Fibroblast of villous mesenchyme (primary cell): ENCODE data around the gene PDE1A. TPM values are rescaled to one million over a fixed set of nuclear protein-coding genes. Genes with fewer than 3 reads are reported as not detected.

Experiments used
- DNase-seq: peaks from one replicate; pipeline ENCODE4 v3.0.0-alpha.2; 2010; ENCODE audit warnings: low read depth
- H3K4me3 ChIP-seq: 2 replicates; pipeline ENCODE4 v1.5.1; 2011; ENCODE audit warnings: low read depth, mild to moderate bottlenecking, low read length
- total RNA-seq: library from RNA; depleted of rRNA; stranded (reverse); fragments of >200 nt; gene quantifications from 2 replicates; pipeline ENCODE4 v1.2.3, GENCODE V29; 2012
- TF ChIP-seq, protein P1 (sequence below): IDR thresholded peaks from 2 replicates; pipeline ENCODE4 v1.5.1; 2012; ENCODE audit warnings: low read depth, mild to moderate bottlenecking, low read length; ENCODE audit not compliant: insufficient read depth

PDE1A gene
- total RNA-seq, 1 donor, result 1.7 TPM

DNA sequence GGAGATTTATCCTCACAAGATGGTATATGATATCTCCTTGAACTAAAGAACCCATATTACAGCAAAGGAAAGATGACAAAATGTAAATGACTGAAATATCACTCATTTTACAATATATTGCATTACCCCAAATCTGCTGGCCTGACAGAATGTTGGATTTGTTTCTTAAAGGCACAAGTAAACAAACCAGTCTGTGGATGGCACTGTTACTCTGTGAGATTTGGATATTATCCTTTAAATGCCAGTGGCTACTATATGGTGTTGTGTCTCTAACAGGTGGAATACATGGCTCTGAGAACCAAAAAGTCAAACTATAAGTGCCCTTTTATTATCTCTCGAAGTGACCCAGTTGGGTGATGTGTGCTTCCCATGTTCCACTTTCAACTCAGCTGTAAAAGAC, 125.7 kb downstream of the PDE1A start:
- no peak overlapping the region for H3K4me3 ChIP-seq
- TF ChIP-seq, protein P1, sequence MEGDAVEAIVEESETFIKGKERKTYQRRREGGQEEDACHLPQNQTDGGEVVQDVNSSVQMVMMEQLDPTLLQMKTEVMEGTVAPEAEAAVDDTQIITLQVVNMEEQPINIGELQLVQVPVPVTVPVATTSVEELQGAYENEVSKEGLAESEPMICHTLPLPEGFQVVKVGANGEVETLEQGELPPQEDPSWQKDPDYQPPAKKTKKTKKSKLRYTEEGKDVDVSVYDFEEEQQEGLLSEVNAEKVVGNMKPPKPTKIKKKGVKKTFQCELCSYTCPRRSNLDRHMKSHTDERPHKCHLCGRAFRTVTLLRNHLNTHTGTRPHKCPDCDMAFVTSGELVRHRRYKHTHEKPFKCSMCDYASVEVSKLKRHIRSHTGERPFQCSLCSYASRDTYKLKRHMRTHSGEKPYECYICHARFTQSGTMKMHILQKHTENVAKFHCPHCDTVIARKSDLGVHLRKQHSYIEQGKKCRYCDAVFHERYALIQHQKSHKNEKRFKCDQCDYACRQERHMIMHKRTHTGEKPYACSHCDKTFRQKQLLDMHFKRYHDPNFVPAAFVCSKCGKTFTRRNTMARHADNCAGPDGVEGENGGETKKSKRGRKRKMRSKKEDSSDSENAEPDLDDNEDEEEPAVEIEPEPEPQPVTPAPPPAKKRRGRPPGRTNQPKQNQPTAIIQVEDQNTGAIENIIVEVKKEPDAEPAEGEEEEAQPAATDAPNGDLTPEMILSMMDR, result peak; percentile 7
- DNase-seq, result no peak

DNA sequence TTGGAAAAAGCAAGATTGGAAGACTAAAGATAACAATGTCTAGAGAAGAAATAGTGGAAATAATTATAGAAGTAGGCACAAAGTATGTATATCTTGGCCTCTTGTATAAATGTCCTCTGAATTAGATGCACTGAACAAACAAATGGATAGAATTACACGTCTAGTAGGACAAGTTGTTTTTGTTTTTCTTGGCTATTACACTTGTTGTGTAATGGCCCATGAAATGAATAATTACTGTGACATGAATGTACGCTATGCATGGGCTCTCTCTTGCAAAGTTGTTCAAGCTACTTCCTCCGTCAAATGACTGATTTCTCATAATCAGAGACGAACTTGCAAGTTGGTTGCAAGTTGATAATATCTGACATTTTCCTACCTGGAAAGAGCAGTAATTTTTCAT, 126.2 kb downstream of the PDE1A start:
- H3K4me3 ChIP-seq, result no peak overlapping the region
- TF ChIP-seq, protein P1, result no peak
- DNase-seq, result peak; percentile 11

DNA sequence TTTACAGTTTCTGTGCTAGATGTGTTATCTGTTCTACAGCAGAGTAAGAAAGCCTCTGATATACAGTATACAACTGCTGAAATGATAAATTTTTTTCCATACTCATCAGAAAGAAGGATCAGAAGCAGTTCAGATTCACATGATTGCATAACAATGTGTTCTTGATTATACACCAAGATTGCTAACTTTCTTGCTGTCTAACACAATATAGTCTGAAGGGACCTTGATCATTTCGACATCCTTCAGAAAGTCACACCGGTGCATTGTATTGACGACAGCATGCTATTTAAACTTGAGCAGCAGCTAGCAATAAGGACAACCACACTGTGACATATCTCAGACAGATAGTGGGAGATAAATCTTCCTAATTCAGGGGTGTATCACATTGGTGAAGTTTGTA, 127.2 kb downstream of the PDE1A start:
- no peak overlapping the region for H3K4me3 ChIP-seq
- DNase-seq, result no peak
- TF ChIP-seq, protein P1, result no peak

DNA sequence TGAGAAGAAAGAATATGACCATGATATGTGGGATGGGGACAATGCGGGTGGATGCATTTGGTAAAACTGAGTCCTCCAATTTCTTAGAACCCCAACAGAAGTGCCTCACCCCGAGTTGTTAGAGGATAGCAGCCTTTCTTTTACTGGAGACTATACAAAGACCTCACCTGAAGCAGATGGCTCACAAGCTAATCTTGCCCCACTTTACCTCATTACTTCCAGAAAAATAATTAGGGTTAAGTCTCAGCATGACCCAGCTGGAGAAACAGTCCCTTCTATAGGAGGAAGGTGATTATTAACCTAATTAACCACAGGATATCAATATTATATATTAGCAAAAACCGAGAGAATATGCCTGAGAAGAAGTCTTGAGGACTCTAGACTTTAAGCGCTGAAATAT, 128.4 kb downstream of the PDE1A start:
- no peak overlapping the region for H3K4me3 ChIP-seq
- DNase-seq, result no peak
- TF ChIP-seq, protein P1, result no peak

DNA sequence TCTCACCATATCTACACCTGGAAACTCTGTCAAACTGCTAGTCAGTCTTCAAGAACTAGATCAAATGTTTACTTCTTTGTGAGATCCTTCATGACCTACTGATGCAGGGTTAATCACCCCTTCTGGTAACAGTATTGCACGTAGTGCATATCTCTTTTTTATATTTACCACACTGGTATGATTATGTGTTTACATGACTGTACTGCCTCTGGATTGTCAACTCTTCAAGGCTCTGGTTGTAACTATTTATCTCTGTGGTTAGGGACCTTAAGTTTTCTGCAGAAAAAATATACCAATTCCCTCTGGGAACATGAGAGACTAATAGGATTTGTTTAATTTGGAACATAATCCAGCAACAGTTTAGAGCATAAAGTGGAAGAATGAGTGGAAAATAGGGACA, 135.5 kb downstream of the PDE1A start:
- peak; percentile 73 for DNase-seq
- H3K4me3 ChIP-seq, result no peak overlapping the region
- TF ChIP-seq, protein P1, result no peak

DNA sequence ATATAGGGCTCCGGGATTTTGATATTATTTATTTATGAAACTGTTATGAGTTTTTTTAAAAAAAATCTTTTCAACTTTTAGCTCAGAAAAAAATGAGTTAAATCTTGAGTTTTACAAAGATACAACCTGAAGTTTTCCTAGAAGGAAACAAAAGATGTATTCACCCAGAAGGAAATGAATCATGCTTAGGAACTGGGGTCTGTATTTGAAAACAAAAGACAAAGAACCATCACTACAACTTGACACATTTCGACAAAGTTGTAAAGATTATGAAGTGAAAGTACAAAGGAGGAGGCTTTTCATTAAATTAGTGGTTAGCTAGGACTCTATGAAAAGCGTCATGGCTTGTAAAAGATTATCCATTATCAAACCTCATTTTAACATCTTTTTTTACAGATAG, 143.3 kb downstream of the PDE1A start:
- no peak overlapping the region for H3K4me3 ChIP-seq
- TF ChIP-seq, protein P1, result no peak
- no peak for DNase-seq

DNA sequence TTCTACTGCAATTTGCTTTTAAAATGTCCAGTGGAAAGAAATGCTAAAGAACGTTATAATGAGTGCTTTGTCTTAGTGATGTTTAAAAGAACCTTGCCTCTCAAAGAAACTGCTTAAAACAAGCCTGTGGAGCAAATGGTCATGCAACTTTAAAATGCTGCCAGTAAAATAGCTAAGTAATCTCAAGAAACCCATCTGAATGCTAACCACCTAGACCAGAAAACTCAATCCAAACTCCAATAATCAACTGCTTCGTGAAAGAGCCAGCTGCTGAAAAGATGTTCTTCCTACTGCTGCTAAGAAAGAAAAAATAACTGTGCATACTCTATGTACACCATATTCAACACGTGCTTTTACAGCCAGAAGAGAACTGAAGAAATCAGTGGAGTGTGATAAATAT, 145.6 kb downstream of the PDE1A start:
- DNase-seq, result no peak
- TF ChIP-seq, protein P1, result no peak

More for the DNA sequence above, 145.6 kb downstream of the PDE1A start:
- H3K4me3 ChIP-seq, result no peak overlapping the region
